Sigmoid colon (tissue), 4 donors: Measurements from ENCODE around the gene TPI1.

Experiments
- EP300 ChIP-seq, 4 donors: sonication (generic); formaldehyde crosslinking; IDR thresholded peaks; one replicate each; pipeline ENCODE4 v1.6.1; 2017; ENCODE audit warnings: antibody characterized with exemption in 4 of 4
- POLR2A ChIP-seq, 2 donors: fragments of 450-650 bp; IDR thresholded peaks; one replicate each; pipeline ENCODE4 v1.6.1; 2016; ENCODE audit warnings: antibody characterized with exemption in 2 of 2, mild to moderate bottlenecking in 2 of 2, moderate library complexity in 2 of 2
- POLR2AphosphoS5 ChIP-seq, 4 donors: sonication (generic); formaldehyde crosslinking; IDR thresholded peaks; one replicate each; pipeline ENCODE4 v1.6.1; 2017; ENCODE audit warnings: antibody characterized with exemption in 4 of 4
- TF ChIP-seq, protein P1 (sequence below), 4 experiments: fragments of 450-650 bp in 3 of 4; fragments of 200-600 bp in 1 of 4; IDR thresholded peaks; one replicate each; pipeline ENCODE4 v1.5.1; 2016 to 2019; ENCODE audit warnings: antibody characterized with exemption in 4 of 4, mild to moderate bottlenecking in 3 of 4, moderate library complexity in 2 of 4

DNA sequence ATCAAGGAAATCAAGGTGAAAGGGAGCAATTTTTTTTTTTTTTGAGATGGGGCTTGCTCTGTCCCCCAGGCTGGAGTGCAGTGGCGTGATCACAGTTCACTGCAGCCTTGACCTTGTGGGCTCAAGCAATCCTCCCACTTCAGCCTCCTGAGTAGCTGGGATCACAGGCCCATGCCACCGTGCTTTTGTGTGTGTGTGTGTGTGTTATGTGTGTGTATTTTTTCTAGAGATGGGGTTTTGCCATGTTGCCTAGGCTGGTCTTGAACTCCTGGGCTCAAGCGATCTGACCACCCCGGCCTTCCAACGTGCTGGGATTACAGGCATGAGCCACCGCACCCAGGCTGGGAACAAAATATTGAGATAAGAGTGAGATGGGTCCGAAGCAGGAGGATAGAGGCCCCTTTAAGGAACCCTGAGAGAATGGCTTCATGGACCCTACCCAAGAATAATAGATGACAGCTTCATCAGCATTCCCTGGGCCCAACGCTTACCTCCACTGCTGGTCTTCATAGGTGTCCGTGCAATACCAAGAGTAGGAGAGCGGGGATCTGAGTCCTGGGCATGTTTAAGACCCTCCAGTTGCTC, 17.3 kb upstream of the TPI1 start:
- TF ChIP-seq EP300 (IDR thresholded peaks at IDR 0.05) (no peak), POLR2A (IDR thresholded peaks at IDR 0.05) (no peak), POLR2AphosphoS5 (IDR thresholded peaks at IDR 0.05) (no peak)
- TF ChIP-seq, protein P1, sequence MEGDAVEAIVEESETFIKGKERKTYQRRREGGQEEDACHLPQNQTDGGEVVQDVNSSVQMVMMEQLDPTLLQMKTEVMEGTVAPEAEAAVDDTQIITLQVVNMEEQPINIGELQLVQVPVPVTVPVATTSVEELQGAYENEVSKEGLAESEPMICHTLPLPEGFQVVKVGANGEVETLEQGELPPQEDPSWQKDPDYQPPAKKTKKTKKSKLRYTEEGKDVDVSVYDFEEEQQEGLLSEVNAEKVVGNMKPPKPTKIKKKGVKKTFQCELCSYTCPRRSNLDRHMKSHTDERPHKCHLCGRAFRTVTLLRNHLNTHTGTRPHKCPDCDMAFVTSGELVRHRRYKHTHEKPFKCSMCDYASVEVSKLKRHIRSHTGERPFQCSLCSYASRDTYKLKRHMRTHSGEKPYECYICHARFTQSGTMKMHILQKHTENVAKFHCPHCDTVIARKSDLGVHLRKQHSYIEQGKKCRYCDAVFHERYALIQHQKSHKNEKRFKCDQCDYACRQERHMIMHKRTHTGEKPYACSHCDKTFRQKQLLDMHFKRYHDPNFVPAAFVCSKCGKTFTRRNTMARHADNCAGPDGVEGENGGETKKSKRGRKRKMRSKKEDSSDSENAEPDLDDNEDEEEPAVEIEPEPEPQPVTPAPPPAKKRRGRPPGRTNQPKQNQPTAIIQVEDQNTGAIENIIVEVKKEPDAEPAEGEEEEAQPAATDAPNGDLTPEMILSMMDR (IDR thresholded peaks at IDR 0.05) = no peak
